Stimulated activated CD8-positive, alpha-beta memory T cell treated with anti-CD3 and anti-CD28 coated beads, Interleukin-15, amount 100 ng/mL, for 48 hours (primary cell): ENCODE measurements around the gene FAM177B.

Experiments
- DNase-seq, 2 donors: peaks; one replicate each; pipeline ENCODE4 v3.0.0-alpha.2; 2020; ENCODE audit warnings: low read depth in 2 of 2

The FAM177B gene

DNA sequence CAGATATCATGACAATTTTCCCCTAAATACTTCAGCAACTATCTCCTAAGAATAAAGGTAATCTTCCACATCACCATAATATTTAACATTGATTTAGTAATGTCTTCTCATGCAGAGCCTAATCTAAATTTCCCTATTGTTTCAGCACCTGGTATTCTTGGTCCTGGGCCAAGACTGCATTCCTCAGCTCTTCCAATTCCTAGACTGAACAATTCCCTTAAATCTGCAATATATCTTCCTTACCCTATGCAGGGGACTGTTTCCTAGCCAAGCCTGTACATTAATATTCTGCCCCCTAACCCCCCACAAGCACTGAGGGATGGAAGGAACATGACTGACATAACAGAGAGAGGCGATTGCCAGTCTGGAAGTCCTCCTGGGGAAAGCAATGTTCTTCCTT lies 49.1 kb downstream of the FAM177B start:
- DNase-seq: no peak

DNA sequence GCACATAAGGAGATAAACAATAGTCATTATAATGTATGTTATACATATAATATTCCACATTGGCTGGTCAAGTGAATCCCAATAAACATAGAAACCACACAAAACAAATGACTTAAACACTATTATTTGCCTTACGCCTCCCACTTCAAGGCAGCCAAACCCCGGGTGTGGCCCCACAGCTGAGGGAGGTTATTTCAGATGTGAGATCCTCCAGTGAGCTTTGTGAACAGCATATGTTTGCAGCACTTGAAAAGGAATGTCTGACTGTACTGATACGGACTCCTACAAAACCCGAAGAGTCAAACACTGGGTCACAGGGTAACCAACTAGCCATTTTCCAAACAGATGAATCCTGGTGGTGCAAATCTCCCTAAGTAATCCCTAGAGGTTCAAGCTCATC lies 50.7 kb downstream of the FAM177B start:
- no peak for DNase-seq

DNA sequence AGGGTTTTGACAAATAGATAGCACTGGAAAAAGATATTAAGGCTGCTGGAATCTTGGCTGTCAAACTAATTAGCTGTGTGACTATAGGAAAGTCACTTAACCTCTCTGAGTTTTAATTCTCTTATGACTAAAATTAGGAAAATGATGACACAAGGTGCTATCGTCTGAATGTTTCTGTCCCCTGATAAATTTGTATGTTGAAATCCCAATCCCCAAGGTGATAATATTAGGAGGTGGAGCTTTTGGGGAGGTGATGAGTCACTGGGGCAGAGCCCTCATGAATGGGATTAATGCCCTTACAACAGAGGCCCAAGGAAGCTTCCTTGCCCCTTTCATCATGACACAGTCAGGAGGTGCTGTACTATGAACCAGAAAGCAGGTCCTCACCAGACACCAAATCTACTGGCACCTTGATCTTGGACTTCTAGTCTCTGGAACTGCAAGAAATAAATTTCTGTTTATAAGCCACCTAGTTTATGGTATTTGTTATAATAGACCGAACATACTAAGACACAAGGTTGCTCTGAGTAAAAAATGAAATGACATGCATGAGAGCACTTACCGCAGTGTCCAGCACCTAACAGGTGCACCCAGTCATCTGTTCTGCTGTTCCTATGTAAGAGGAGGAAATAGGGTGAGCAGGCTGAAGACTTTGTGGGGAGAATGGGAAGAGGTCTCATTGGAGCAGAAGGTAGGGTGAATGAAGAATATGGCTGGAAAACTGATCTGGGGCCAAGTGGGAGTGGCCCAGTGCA lies 51.6 kb downstream of the FAM177B start:
- no peak for DNase-seq

DNA sequence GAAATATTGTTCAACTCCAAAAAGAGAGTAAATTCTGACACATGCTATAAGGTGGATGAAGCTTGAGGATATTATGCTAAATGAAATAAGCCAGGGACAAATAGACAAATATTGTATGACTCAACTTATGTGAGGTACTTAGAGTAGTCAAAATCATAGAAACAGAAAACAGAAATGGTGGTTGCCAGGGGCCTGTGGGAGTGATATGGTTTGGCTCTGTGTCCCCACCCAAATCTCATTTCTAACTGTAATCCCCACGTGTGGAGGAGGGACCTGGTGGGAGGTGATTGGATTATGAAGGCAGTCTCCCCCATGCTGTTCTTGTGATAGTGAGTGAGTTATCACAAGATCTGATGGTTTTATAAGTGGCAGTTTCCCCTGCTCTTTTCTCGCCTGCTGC lies 53.1 kb downstream of the FAM177B start:
- DNase-seq: no peak

DNA sequence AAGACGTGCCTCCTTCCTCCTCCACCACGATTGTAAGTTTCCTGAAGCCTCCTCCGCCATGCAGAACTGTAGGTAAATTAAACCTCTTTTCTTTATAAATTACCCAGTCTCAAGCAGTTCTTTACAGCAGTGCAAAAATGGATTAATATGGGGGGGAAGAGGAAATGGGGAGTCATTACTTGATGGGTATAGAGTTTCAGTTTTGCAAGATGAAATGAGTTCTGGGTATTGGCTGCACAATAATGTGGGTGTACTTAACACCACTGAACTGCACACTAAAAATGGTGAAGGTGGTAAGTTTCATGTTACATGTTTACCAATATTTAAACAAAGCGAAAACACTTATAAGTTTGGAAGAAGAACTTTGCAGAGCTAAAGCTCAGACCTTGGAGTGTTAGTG lies 53.5 kb downstream of the FAM177B start:
- DNase-seq: no peak

DNA sequence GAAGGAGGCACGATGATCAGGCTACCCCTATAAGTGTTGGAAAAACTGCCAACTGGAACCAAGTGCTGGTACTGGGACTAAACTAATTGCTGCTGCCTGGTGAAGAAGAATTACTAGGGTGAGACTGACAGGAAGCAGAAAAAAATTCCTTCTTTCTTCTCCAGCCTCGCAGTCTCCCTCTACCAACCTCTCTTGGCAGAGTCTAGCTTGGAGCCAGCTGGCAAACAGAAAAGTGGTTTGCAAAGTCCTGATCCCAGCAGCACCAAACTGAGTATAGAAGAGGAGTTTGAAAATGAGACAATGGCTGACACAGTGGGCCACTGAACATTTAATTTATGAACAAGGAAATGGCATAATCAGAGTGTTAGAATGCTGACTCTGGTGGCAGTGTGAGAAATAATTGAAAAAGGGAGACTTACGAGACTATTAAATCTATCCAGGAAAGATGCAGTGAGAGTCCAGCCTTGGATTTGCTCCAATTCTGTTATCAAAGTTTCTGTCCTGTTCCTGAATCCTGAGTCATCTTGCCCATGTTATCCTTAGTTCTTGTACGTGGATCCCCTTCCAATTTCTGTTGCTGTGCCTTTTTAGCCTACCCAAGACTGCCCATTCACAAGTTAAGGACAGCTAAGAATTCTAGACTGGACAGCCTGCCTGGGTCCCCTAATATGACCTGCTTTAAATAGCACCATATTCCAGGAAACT lies 54.2 kb downstream of the FAM177B start:
- no peak for DNase-seq

DNA sequence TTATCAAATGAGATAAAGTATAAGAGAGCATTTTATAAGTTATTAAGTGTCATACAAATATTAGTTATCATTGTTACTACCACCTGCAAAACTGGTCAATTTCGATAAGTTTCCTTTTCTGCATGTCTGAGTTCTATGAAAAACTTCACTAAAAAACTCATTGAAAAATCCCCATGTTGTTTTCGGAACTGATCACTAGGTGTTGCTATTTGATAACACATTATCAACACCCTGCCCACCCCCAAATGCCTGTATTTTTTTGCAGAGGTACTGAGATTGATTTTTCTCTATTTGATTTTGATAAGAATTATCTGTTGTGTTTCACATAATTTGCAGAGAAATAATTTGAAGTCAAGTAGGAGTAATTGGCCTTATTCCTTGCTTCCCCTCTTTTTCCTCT lies 55.7 kb downstream of the FAM177B start:
- no peak for DNase-seq

DNA sequence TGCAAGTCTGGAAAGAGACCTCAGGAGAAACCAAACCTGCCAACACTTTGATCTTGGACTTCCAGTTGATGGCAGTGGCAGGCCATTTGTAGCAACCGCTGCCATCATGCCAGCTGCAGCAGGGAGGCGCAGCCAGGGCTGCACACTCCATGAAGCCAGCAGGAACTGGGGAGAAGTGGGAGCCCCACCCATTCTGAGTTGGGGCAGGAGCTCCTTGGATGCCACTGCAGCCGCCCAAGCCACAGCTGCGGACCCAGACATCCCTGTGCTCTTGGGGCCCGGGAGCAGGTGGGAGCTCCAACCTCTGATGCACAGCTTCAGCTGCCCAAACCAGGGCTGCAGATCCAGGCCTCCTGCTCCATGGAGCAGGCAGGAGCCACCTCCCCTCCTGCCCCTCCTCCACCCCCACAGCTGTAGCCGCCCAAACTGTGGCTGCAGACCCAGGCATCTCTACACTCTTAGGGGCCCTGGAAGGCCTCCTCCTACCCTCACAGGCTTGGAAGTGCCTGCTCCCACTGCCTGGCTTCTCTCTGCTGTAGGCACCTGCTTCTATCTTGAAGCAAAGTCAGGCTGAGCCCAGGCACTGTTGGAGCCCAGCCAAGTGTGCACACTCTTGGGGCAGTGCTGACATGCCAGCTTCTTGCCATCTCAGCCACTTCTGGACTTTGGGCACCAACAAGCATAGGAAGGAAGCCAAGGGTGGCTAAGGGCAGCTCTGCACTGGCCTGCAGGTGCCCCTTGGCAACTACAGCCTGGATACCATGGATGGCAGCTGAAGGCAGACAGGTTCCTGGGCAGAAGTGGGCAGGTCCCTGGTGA lies 57.9 kb downstream of the FAM177B start:
- no peak for DNase-seq

DNA sequence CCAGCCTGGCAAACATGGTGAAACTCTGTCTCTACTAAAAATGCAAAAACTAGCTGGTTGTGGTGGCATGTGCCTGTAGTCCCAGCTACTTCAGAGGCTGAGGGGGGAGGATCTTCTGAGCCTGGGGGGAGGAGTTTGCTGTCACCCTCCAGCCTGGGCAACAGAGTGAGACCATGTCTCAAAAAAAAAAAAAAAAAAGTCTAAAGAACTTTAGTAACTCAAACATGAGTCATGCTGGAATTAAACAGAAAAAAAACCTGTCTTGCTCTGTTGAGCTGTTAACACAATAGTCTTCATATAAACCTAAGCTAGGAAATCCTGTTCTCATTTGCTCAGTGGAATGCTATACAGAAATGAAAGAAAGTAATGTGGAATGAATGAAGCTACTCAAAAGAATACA lies 61.1 kb downstream of the FAM177B start:
- no peak for DNase-seq

DNA sequence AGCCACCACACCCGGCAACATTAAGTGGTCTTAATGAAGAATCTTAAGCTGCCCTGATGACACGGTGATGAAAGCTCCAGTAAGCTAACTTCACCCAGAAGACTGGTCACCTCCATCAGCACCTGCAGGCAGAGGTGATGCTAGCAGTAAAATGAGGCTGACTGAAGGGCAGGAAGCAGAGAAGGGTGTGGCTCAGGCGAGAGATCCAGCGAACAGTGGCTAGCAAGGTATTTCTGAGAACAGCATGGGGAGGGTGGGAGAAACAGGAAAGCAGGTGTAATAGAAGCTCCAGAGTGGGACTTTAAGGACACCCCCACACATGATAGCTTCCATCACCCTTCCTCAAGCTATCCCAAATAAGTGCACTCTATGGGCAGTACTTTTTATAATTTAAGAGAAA lies 62.0 kb downstream of the FAM177B start:
- no peak for DNase-seq
